WTC11 (cell line): ENCODE results near the gene PHF14. TPM values are rescaled to one million over a fixed set of nuclear protein-coding genes. Genes with fewer than 3 reads are reported as not detected.

ENCODE experiments used
- ATAC-seq: fragments of 200-7000 bp; cut with Tn5 transposase; 2 replicates; pipeline ENCODE4 v1.10.0; 2021; ENCODE audit warnings: mild to moderate bottlenecking, moderate library complexity
- CTCF ChIA-PET: fragments of 300-600 bp; sonication (Branson Sonifier 250); formaldehyde crosslinking; loops from one replicate; lab custom pipeline; 2021; ENCODE audit warnings: antibody characterized with exemption; lab: Charles Lee
- POLR2A ChIA-PET: fragments of 350-600 bp; sonication (Branson Sonifier 250); formaldehyde crosslinking; loops from one replicate; lab custom pipeline; 2021; ENCODE audit warnings: antibody characterized with exemption; lab: Charles Lee
- DNase-seq: peaks from one replicate; pipeline ENCODE4 v3.0.0; 2021; ENCODE audit warnings: low spot score
- H3K27ac Mint-ChIP-seq: 2 replicates; pipeline ENCODE4 v1.8.0; 2021; ENCODE audit warnings: mixed read lengths
- H3K27me3 Mint-ChIP-seq: 2 replicates; pipeline ENCODE4 v1.8.0; 2021; ENCODE audit warnings: low read depth, mild to moderate bottlenecking, moderate library complexity, mixed read lengths
- H3K36me3 Mint-ChIP-seq: 2 replicates; pipeline ENCODE4 v1.8.0; 2021; ENCODE audit warnings: mixed read lengths
- H3K4me1 Mint-ChIP-seq: 2 replicates; pipeline ENCODE4 v1.8.0; 2022; ENCODE audit warnings: mixed read lengths
- H3K4me3 Mint-ChIP-seq: 2 replicates; pipeline ENCODE4 v1.8.0; 2021; ENCODE audit warnings: mild to moderate bottlenecking, moderate library complexity, mixed read lengths
- H3K9me3 Mint-ChIP-seq: 2 replicates; pipeline ENCODE4 v1.8.0; 2021; ENCODE audit warnings: mixed read lengths
- ATF1 ChIP-seq: sonication (generic); formaldehyde crosslinking; IDR thresholded peaks from 2 replicates; pipeline ENCODE4 v1.8.1; 2023; ENCODE audit warnings: mild to moderate bottlenecking, moderate library complexity, missing genetic modification reagents
- E2F5 ChIP-seq: sonication (generic); formaldehyde crosslinking; IDR thresholded peaks from 2 replicates; pipeline ENCODE4 v1.8.1; 2022; ENCODE audit warnings: mild to moderate bottlenecking, moderate library complexity, missing genetic modification reagents
- ESRRA ChIP-seq: sonication (generic); formaldehyde crosslinking; IDR thresholded peaks from 2 replicates; pipeline ENCODE4 v1.8.1; 2022; ENCODE audit warnings: mild to moderate bottlenecking, missing genetic modification reagents, borderline replicate concordance
- NFYB ChIP-seq: sonication (generic); formaldehyde crosslinking; conservative IDR thresholded peaks from 2 replicates; pipeline ENCODE4 v1.8.0; 2022; ENCODE audit warnings: low read depth, missing genetic modification reagents
- NR2C2 ChIP-seq: sonication (generic); formaldehyde crosslinking; IDR thresholded peaks from 2 replicates; pipeline ENCODE4 v1.8.0; 2022; ENCODE audit warnings: mild to moderate bottlenecking, missing genetic modification reagents
- SMAD4 ChIP-seq: sonication (generic); formaldehyde crosslinking; IDR thresholded peaks from 2 replicates; pipeline ENCODE4 v1.8.0; 2022; ENCODE audit warnings: mild to moderate bottlenecking, missing genetic modification reagents
- SOX15 ChIP-seq: fragments of 250-450 bp; sonication (Bioruptor Pico); IDR thresholded peaks from 2 replicates; pipeline ENCODE4 v1.9.0; 2021; ENCODE audit warnings: mild to moderate bottlenecking
- STAT6 ChIP-seq: sonication (generic); formaldehyde crosslinking; conservative IDR thresholded peaks from 2 replicates; pipeline ENCODE4 v1.8.1; 2023; ENCODE audit warnings: mild to moderate bottlenecking, low read depth, missing genetic modification reagents, moderate library complexity
- ZNF138 ChIP-seq: sonication (generic); formaldehyde crosslinking; conservative IDR thresholded peaks from 2 replicates; pipeline ENCODE4 v1.8.1; 2022; ENCODE audit warnings: mild to moderate bottlenecking, moderate library complexity, missing genetic modification reagents
- ZNF281 ChIP-seq: sonication (generic); formaldehyde crosslinking; IDR thresholded peaks from 2 replicates; pipeline ENCODE4 v1.8.0; 2023; ENCODE audit warnings: mild to moderate bottlenecking, missing genetic modification reagents
- ZNF317 ChIP-seq: sonication (generic); formaldehyde crosslinking; IDR thresholded peaks from 2 replicates; pipeline ENCODE4 v1.8.1; 2023; ENCODE audit warnings: low read depth, mild to moderate bottlenecking, moderate library complexity, missing genetic modification reagents, borderline replicate concordance
- ZNF396 ChIP-seq: fragments of 250-450 bp; sonication (Bioruptor Pico); IDR thresholded peaks from 2 replicates; pipeline ENCODE4 v1.8.0; 2021; ENCODE audit warnings: mild to moderate bottlenecking, moderate library complexity, borderline replicate concordance
- ZNF416 ChIP-seq: fragments of 250-450 bp; sonication (Bioruptor Pico); IDR thresholded peaks from 2 replicates; pipeline ENCODE4 v1.9.0; 2021; ENCODE audit warnings: mild to moderate bottlenecking, inconsistent platforms
- ZNF423 ChIP-seq: fragments of 250-450 bp; sonication (Bioruptor Pico); IDR thresholded peaks from 2 replicates; pipeline ENCODE4 v2.1.2; 2022; ENCODE audit warnings: mild to moderate bottlenecking, moderate library complexity
- total RNA-seq: library from RNA; stranded (reverse); gene quantifications from 3 replicates; pipeline ENCODE4 v1.2.3, GENCODE V29; 2021
- TF ChIP-seq, protein P1 (sequence below): sonication (generic); formaldehyde crosslinking; IDR thresholded peaks from 2 replicates; pipeline ENCODE4 v1.8.1; 2023; ENCODE audit warnings: mild to moderate bottlenecking, missing genetic modification reagents, borderline replicate concordance
- TF ChIP-seq, protein P2 (sequence below): fragments of 250-450 bp; sonication (Bioruptor Pico); IDR thresholded peaks from 2 replicates; pipeline ENCODE4 v1.9.0; 2021; ENCODE audit warnings: mild to moderate bottlenecking
- TF ChIP-seq, protein P3 (sequence below): sonication (generic); formaldehyde crosslinking; IDR thresholded peaks from 2 replicates; pipeline ENCODE4 v1.8.0; 2022; ENCODE audit warnings: mild to moderate bottlenecking, missing genetic modification reagents
- TF ChIP-seq, protein P4 (sequence below): fragments of 250-450 bp; sonication (Bioruptor Pico); IDR thresholded peaks from 2 replicates; pipeline ENCODE4 v1.8.0; 2021; ENCODE audit warnings: mild to moderate bottlenecking
- TF ChIP-seq, protein P5 (sequence below): fragments of 200-600 bp; IDR thresholded peaks from 2 replicates; pipeline ENCODE4 v1.8.0; 2022; ENCODE audit warnings: antibody characterized with exemption
- TF ChIP-seq, protein P6 (sequence below): fragments of 250-450 bp; sonication (Bioruptor Pico); IDR thresholded peaks from 2 replicates; pipeline ENCODE4 v2.1.2; 2022; ENCODE audit warnings: mild to moderate bottlenecking, moderate library complexity

PHF14 gene
- total RNA-seq, 1 experiment from 2014 or later, result 47.7 TPM

- Mint-ChIP-seq H3K9me3 (no peaks in the 10 kb centered on the region), H3K36me3 (no peaks in the 10 kb centered on the region), H3K4me1 (no peaks in the 10 kb centered on the region), H3K27ac (no peak overlapping the region), H3K27me3 (peaks cover 8% of the 10 kb centered on the region), H3K4me3 (no peak overlapping the region)
- ChIA-PET POLR2A (no interaction called here), CTCF (interaction anchor here (1.7 kb wide), 1 partner anchor 39 kb away, joined by 4 read pairs; no protein-coding TSS in a partner anchor)
- TF ChIP-seq, protein P1, sequence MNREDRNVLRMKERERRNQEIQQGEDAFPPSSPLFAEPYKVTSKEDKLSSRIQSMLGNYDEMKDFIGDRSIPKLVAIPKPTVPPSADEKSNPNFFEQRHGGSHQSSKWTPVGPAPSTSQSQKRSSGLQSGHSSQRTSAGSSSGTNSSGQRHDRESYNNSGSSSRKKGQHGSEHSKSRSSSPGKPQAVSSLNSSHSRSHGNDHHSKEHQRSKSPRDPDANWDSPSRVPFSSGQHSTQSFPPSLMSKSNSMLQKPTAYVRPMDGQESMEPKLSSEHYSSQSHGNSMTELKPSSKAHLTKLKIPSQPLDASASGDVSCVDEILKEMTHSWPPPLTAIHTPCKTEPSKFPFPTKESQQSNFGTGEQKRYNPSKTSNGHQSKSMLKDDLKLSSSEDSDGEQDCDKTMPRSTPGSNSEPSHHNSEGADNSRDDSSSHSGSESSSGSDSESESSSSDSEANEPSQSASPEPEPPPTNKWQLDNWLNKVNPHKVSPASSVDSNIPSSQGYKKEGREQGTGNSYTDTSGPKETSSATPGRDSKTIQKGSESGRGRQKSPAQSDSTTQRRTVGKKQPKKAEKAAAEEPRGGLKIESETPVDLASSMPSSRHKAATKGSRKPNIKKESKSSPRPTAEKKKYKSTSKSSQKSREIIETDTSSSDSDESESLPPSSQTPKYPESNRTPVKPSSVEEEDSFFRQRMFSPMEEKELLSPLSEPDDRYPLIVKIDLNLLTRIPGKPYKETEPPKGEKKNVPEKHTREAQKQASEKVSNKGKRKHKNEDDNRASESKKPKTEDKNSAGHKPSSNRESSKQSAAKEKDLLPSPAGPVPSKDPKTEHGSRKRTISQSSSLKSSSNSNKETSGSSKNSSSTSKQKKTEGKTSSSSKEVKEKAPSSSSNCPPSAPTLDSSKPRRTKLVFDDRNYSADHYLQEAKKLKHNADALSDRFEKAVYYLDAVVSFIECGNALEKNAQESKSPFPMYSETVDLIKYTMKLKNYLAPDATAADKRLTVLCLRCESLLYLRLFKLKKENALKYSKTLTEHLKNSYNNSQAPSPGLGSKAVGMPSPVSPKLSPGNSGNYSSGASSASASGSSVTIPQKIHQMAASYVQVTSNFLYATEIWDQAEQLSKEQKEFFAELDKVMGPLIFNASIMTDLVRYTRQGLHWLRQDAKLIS (CRISPR knock-in tag), result no peak
- TF ChIP-seq ZNF317 (CRISPR knock-in tag) (no peak), STAT6 (CRISPR knock-in tag) (no peak), ATF1 (CRISPR knock-in tag) (no peak), ZNF416 (no peak), ZNF138 (no peak), NR2C2 (CRISPR knock-in tag) (no peak), E2F5 (CRISPR knock-in tag) (no peak), ZNF396 (CRISPR knock-in tag) (no peak), ZNF281 (CRISPR knock-in tag) (no peak), SOX15 (no peak), ZNF423 (CRISPR knock-in tag) (no peak), SMAD4 (no peak), ESRRA (CRISPR knock-in tag) (no peak), NFYB (no peak)
- TF ChIP-seq, protein P2, sequence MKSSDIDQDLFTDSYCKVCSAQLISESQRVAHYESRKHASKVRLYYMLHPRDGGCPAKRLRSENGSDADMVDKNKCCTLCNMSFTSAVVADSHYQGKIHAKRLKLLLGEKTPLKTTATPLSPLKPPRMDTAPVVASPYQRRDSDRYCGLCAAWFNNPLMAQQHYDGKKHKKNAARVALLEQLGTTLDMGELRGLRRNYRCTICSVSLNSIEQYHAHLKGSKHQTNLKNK (CRISPR knock-in tag), result no peak
- TF ChIP-seq, protein P3, sequence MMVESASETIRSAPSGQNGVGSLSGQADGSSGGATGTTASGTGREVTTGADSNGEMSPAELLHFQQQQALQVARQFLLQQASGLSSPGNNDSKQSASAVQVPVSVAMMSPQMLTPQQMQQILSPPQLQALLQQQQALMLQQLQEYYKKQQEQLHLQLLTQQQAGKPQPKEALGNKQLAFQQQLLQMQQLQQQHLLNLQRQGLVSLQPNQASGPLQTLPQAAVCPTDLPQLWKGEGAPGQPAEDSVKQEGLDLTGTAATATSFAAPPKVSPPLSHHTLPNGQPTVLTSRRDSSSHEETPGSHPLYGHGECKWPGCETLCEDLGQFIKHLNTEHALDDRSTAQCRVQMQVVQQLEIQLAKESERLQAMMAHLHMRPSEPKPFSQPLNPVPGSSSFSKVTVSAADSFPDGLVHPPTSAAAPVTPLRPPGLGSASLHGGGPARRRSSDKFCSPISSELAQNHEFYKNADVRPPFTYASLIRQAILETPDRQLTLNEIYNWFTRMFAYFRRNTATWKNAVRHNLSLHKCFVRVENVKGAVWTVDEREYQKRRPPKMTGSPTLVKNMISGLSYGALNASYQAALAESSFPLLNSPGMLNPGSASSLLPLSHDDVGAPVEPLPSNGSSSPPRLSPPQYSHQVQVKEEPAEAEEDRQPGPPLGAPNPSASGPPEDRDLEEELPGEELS (CRISPR knock-in tag), result no peak
- TF ChIP-seq, protein P4, sequence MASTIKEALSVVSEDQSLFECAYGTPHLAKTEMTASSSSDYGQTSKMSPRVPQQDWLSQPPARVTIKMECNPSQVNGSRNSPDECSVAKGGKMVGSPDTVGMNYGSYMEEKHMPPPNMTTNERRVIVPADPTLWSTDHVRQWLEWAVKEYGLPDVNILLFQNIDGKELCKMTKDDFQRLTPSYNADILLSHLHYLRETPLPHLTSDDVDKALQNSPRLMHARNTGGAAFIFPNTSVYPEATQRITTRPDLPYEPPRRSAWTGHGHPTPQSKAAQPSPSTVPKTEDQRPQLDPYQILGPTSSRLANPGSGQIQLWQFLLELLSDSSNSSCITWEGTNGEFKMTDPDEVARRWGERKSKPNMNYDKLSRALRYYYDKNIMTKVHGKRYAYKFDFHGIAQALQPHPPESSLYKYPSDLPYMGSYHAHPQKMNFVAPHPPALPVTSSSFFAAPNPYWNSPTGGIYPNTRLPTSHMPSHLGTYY, result no peak
- TF ChIP-seq, protein P5, sequence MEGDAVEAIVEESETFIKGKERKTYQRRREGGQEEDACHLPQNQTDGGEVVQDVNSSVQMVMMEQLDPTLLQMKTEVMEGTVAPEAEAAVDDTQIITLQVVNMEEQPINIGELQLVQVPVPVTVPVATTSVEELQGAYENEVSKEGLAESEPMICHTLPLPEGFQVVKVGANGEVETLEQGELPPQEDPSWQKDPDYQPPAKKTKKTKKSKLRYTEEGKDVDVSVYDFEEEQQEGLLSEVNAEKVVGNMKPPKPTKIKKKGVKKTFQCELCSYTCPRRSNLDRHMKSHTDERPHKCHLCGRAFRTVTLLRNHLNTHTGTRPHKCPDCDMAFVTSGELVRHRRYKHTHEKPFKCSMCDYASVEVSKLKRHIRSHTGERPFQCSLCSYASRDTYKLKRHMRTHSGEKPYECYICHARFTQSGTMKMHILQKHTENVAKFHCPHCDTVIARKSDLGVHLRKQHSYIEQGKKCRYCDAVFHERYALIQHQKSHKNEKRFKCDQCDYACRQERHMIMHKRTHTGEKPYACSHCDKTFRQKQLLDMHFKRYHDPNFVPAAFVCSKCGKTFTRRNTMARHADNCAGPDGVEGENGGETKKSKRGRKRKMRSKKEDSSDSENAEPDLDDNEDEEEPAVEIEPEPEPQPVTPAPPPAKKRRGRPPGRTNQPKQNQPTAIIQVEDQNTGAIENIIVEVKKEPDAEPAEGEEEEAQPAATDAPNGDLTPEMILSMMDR, result no peak
- TF ChIP-seq, protein P6, sequence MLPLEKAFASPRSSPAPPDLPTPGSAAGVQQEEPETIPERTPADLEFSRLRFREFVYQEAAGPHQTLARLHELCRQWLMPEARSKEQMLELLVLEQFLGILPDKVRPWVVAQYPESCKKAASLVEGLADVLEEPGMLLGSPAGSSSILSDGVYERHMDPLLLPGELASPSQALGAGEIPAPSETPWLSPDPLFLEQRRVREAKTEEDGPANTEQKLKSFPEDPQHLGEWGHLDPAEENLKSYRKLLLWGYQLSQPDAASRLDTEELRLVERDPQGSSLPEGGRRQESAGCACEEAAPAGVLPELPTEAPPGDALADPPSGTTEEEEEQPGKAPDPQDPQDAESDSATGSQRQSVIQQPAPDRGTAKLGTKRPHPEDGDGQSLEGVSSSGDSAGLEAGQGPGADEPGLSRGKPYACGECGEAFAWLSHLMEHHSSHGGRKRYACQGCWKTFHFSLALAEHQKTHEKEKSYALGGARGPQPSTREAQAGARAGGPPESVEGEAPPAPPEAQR (CRISPR knock-in tag), result no peak
- DNase-seq (no peak), ATAC-seq (no peak)
Measured at GRCh38 chr7:11172835-11173234, 199.2 kb downstream of the PHF14 start.
